Esophagus squamous epithelium (tissue), 5 donors: ENCODE data around the gene KATNAL2. TPM values are rescaled to one million over a fixed set of nuclear protein-coding genes. Genes with fewer than 3 reads are reported as not detected.
A peak's percentile ranks its signal among the peaks of the same experiment; 100 is the strongest.

ENCODE experiments used
- DNase-seq: peaks from one replicate; lab custom pipeline; 2025; lab: John Stamatoyannopoulos, UW
- H3K27ac ChIP-seq, 4 donors: fragments of 200-600 bp; sonication (generic); one replicate each; pipeline ENCODE4 v1.5.1; 2016 to 2019; ENCODE audit warnings: mild to moderate bottlenecking in 1 of 4
- H3K27me3 ChIP-seq, 4 donors: fragments of 200-600 bp; sonication (generic); 1 replicate in 3 of 4; 2 replicates in 1 of 4; pipeline versions ENCODE4 v1.5.1 to v1.6.0; 2017 to 2021; ENCODE audit warnings: antibody characterized with exemption in 1 of 4
- H3K36me3 ChIP-seq, 3 donors: fragments of 200-600 bp; sonication (generic); one replicate each; pipeline ENCODE4 v1.5.1; 2016 to 2019
- H3K4me1 ChIP-seq, 3 donors: fragments of 200-600 bp; sonication (generic); one replicate each; pipeline ENCODE4 v1.5.1; 2017 to 2019
- H3K4me3 ChIP-seq, 4 donors: fragments of 200-600 bp; sonication (generic); 1 replicate in 3 of 4; 2 replicates in 1 of 4; pipeline ENCODE4 v1.5.1; 2016 to 2019; ENCODE audit warnings: mild to moderate bottlenecking in 2 of 4, moderate library complexity in 1 of 4
- H3K9me3 ChIP-seq, 3 donors: fragments of 200-600 bp; sonication (generic); one replicate each; pipeline ENCODE4 v1.5.1; 2016 to 2019
- POLR2A ChIP-seq, 4 donors: fragments of 450-650 bp; IDR thresholded peaks; one replicate each; pipeline ENCODE4 v1.6.1; 2017; ENCODE audit warnings: antibody characterized with exemption in 4 of 4, mild to moderate bottlenecking in 4 of 4, moderate library complexity in 3 of 4
- WGBS, 2 donors: methylation state at CpG; one replicate each; pipeline ENCODE4 v1.1.5; 2018; 5-methylcytosine and 5-hydroxymethylcytosine counted together
- intact Hi-C: fragments of 100-400 bp; cut with DNase I; formaldehyde crosslinking; loops from one replicate; pipeline ENCODE4 v1.15.0; 2022
- total RNA-seq, 4 donors: library from RNA; depleted of rRNA; stranded (reverse); fragments of >200 nt; gene quantifications; one replicate each; pipeline ENCODE4 v1.1.0, GENCODE V29; 2016
- TF ChIP-seq, protein P1 (sequence below), 6 experiments: fragments of 450-650 bp in 4 of 6; fragments of 200-600 bp in 2 of 6; sonication (generic) in 2 of 6; IDR thresholded peaks; one replicate each; pipeline ENCODE4 v1.5.1; 2016 to 2019; ENCODE audit warnings: antibody characterized with exemption in 6 of 6, mild to moderate bottlenecking in 4 of 6, moderate library complexity in 4 of 6
- donor health status: DM: yes; HTN: yes; CAD: no.

Gene KATNAL2
- total RNA-seq, 4 donors from 2014 or later = 0.70 to 3.4 (median 1.8) TPM

DNA sequence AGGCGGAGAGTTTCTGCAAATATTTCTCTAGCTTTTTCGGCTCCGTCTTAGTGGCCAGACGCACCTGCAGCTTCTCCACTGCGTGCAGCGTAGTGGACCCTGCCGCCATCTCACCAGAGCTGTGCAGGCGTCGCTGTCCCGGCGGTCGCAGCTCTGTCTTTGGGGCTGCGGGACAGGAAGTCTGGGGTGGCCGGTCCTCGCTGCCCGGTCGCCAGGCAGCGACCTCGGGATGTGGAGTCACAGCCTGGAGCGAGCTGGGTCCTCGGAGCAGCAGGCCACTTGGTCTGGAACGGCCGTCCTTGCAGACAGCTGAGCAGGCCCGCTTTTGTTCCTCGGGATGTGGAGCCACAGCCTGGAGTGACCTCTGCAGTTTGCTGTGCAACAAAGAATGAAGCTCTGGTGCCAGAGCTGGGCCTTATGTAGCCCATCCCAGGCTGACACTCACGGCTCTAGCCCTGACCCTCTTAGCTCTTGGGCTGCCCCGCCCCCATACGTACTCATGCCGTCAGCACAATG is 117.8 kb downstream of the KATNAL2 start, which contains the start of gene ELOA2:
TSS of gene ELOA2 (minus strand) at position 466 of the 516 bp plus-strand sequence. CDS start at position 109, 357 bp downstream.
- Histone ChIP-seq H3K36me3 (no peaks in the 10 kb centered on the region), H3K27ac (no peak within 1 kb of the TSS), H3K4me3 (no peak within 1 kb of the TSS), H3K27me3 (no peaks in the 10 kb centered on the region), H3K9me3 (no peaks in the 10 kb centered on the region), H3K4me1 (no peaks in the 10 kb centered on the region)
- 77 to 93% methylated on average over 4 to 20 of the region's 29 CpGs for WGBS, 2 donors
- no peak for DNase-seq
- TF ChIP-seq POLR2A (IDR thresholded peaks at IDR 0.05) = no peak
- TF ChIP-seq, protein P1, sequence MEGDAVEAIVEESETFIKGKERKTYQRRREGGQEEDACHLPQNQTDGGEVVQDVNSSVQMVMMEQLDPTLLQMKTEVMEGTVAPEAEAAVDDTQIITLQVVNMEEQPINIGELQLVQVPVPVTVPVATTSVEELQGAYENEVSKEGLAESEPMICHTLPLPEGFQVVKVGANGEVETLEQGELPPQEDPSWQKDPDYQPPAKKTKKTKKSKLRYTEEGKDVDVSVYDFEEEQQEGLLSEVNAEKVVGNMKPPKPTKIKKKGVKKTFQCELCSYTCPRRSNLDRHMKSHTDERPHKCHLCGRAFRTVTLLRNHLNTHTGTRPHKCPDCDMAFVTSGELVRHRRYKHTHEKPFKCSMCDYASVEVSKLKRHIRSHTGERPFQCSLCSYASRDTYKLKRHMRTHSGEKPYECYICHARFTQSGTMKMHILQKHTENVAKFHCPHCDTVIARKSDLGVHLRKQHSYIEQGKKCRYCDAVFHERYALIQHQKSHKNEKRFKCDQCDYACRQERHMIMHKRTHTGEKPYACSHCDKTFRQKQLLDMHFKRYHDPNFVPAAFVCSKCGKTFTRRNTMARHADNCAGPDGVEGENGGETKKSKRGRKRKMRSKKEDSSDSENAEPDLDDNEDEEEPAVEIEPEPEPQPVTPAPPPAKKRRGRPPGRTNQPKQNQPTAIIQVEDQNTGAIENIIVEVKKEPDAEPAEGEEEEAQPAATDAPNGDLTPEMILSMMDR (IDR thresholded peaks at IDR 0.05) = no peak
- intact Hi-C loops = no loop called here

DNA sequence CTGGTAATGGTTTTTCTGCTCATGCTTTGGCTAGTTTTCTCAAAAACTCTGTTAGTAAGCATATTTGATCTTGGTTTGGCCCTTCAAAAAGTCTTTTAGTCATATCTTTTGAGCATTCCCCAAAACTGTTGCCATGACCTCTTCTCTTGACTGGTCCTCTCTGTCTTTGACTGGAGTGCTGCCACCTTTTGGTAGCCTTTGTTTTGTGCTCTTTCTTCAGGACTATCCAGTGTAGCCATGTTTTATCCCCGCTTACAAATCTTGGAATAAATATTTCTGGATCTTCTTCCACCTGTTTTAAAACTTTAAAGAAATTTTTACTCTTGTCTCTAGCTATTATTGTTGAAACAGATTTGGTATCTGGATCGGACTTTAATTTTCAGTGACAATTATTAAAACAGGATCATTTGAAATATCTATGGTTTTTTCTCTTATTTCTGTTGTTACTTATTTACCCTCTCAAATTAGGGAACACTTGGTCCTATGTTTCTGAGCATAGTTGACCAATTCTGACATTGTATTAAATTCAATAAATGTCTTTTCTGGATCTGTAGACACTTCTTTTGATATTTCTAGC is 119.0 kb downstream of the KATNAL2 start:
- H3K4me1 ChIP-seq = no peaks in the 10 kb centered on the region
- no peak for TF ChIP-seq POLR2A (IDR thresholded peaks at IDR 0.05)
- TF ChIP-seq, protein P1 (IDR thresholded peaks at IDR 0.05) = peak in 2 of 6 experiments; percentile 10 to 33
- no peaks in the 10 kb centered on the region for H3K27me3 ChIP-seq
- H3K36me3 ChIP-seq = no peaks in the 10 kb centered on the region
- no peaks in the 10 kb centered on the region for H3K9me3 ChIP-seq
- DNase-seq = no peak
- H3K27ac ChIP-seq = no peak overlapping the region
- H3K4me3 ChIP-seq = no peak overlapping the region
- WGBS, 2 donors = 66 to 82% methylated on average over 2 of the region's 2 CpGs
- intact Hi-C loops = no loop called here

DNA sequence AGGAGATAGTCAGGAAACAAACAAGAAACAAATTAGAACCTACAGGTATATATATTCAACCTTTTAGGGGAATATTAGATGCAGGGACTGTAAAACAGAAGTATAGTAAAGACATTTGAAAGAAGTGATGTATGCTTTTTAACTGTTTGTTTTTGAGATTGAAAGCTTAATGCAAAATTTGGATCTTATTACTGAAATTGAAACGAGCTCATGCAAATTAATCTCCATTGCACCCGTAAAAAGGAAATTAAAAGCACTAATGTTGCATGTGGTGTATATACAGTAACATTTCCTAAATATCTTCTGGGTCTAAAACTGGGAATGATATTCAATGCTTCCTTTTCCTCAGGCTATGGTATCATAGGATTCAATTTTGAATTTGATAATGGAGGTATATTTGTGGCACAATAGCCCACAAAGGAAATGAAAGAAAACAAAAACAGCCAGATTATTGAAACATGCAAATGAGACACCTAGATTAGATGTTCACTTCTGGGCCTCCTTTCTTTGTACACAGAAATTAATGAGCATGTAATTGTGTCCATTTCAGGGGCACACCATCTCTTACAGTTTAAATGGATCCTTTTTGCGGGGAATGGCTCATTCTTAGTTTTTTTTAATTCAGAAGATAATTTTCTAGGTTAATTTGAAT is 119.7 kb downstream of the KATNAL2 start:
- 61 to 80% methylated on average over 3 of the region's 3 CpGs for WGBS, 2 donors
- DNase-seq = no peak
- TF ChIP-seq, protein P1 (IDR thresholded peaks at IDR 0.05) = no peak
- no peak for TF ChIP-seq POLR2A (IDR thresholded peaks at IDR 0.05)

DNA sequence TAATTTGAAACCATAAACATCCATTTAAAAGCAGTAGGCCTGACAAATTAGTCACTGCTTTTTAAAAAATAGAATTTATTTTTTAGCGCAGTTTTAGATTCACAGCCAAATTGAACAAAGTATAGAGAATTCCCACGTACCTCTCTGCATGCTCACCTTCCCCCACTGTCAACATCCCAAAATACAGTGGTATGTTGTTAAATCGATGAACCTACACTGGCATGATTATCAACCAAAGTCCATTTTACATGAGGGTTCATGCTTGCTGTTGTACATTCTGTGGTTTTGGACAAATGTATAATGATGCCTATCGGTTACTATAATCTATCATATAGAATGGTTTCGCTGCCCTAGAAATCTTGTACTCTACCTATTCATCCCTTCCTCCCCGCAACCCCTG is 123.6 kb downstream of the KATNAL2 start:
- WGBS, 2 donors = 74 to 86% methylated on average over 6 of the region's 6 CpGs
- Histone ChIP-seq H3K9me3 (no peaks in the 10 kb centered on the region), H3K36me3 (no peaks in the 10 kb centered on the region), H3K4me3 (no peak overlapping the region), H3K4me1 (no peaks in the 10 kb centered on the region), H3K27me3 (no peaks in the 10 kb centered on the region), H3K27ac (no peak overlapping the region)
- intact Hi-C loops = no loop called here
- TF ChIP-seq, protein P1 (IDR thresholded peaks at IDR 0.05) = no peak
- no peak for TF ChIP-seq POLR2A (IDR thresholded peaks at IDR 0.05)
- DNase-seq = no peak

More for the DNA sequence above, 119.7 kb downstream of the KATNAL2 start:
- Histone ChIP-seq H3K9me3 (no peaks in the 10 kb centered on the region), H3K27ac (no peak overlapping the region), H3K4me3 (no peak overlapping the region), H3K36me3 (no peaks in the 10 kb centered on the region), H3K4me1 (no peaks in the 10 kb centered on the region), H3K27me3 (no peaks in the 10 kb centered on the region)
- intact Hi-C loops = no loop called here

DNA sequence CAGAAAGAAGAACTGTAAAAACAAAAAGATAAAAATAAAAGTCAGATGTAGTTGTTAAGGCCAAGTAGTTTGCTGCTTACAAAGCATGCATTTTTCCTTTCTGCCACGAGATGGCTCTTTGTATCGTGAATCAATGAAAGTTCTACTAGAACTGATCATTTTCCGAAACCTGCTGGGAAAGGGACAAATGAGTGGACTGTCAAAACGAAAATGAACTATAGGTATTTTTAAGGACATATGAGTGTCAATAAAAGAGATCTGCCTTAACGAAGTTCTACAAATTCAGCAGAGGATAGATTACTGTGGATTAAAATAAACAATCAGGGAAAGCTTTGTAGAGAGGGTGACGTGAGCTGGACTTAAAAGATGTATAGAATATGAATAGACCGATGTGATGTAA is 133.1 kb downstream of the KATNAL2 start:
- intact Hi-C loops = no loop called here
- Histone ChIP-seq H3K36me3 (no peaks in the 10 kb centered on the region), H3K27ac (no peak overlapping the region), H3K9me3 (no peaks in the 10 kb centered on the region), H3K4me1 (no peaks in the 10 kb centered on the region), H3K27me3 (no peaks in the 10 kb centered on the region), H3K4me3 (no peak overlapping the region)
- WGBS, 2 donors = 24 to 28% methylated on average over 7 of the region's 7 CpGs
- TF ChIP-seq, protein P1 (IDR thresholded peaks at IDR 0.05) = peak in 5 of 6 experiments; percentile 28 to 65 (median 46)
- TF ChIP-seq POLR2A (IDR thresholded peaks at IDR 0.05) = no peak
- DNase-seq = no peak
